Suppressor macrophage treated with lipopolysaccharide for 4 hours (primary cell): ENCODE measurements around the gene NINL.
"Not testable (repeated sequence)": the region's sequence is repeated elsewhere in the genome, so short reads cannot be mapped to it uniquely, and the experiment has no call there.

Experiments used
- DNase-seq: peaks from one replicate; pipeline ENCODE4 v3.0.0-alpha.2; 2020

NINL gene

DNA sequence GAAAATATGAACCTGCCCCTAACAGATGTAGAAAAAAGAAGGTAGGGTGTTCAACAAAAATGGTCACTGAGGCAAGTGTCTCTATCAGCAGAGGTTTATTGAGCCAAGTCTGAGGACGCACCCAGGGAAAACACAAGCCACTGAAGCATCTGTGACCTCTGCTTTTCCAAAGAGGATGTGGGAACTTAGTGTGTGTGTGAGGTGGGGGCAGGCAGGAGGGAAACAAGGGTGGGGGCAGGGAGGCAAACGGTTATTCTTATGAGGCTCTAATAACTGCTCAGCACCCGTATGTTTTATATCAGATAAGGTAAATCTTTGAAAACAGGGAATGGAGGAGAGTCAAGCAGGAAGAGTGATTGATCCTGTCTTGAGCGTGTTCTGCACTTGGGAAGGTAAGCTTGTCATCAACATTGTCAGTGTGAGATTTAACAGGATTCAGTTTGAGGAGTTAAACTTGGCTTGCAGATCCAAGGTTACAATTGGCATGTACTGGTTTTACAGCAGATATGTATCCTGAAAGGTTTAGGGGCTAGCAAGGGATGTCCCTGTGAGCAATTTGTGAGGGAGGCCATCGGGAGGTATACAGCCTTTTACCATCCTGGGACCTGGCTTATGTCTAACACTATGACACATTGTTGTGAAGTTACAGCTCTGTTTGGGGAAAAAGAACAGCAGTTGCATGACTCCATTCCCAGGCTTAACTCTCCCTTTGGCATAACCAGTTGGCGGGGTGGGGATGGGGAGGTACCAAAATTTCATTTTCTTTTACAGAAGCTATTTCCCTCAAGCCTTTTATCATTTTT lies 33.7 kb downstream of the NINL start:
- DNase-seq = no peak

DNA sequence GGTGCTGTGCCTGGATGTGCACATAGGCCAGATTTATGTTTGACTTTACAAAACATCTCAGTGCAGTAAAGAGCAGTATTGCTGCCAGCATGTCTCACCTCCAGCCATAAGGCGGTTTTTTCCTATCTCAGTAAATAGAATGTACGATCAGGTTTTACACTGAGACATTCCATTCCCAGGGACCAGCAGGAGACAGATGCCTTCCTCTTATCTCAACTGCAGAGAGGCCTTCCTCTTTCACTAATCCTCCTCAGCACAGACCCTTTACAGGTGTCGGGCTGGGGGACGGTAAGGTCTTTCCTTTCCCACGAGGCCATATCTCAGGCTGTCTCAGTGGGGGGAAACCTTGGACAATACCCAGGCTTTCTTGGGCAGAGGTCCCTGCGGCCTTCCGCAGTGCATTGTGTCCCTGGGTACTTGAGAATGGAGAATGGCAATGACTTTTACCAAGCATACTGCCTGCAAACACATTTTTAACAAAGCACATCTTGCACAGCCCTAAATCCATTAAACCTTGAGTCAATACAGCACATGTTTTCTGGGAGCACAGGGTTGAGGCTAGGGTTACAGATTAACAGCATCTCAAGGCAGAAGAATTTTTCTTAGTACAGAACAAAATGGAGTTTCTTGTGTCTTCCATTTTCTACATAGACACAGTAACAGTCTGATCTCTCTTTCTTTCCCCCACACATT lies 34.5 kb downstream of the NINL start:
- not testable (repeated sequence) for DNase-seq

DNA sequence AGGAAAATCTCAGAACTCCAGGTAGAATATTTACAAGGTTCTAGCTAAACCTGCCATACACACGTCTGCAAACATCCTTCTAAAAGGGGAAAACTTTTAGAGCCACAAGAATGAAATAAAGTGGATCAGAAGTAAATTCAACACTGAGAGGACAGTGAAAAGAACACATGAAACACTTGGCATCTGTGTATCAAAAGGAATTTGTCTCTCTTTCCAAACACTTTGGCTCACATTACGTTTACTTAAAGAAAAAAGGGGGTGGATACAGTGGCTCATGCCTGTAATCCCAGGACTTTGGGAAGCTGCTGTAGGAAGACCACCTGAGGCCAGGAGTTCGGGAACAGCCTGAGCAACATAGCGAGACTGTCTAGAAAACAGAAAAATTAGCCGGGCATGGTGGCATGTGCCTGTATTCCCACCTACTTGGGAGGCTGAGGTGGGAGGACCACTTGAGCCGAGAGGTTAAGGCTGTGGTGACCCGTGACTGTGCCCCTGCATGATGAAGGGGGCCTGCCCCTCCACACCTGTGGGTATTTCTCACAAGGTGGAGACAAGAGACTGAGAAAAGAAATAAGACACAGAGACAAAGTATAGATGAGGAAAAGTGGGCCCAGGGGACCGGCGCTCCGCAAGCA lies 35.4 kb downstream of the NINL start:
- DNase-seq = no peak

DNA sequence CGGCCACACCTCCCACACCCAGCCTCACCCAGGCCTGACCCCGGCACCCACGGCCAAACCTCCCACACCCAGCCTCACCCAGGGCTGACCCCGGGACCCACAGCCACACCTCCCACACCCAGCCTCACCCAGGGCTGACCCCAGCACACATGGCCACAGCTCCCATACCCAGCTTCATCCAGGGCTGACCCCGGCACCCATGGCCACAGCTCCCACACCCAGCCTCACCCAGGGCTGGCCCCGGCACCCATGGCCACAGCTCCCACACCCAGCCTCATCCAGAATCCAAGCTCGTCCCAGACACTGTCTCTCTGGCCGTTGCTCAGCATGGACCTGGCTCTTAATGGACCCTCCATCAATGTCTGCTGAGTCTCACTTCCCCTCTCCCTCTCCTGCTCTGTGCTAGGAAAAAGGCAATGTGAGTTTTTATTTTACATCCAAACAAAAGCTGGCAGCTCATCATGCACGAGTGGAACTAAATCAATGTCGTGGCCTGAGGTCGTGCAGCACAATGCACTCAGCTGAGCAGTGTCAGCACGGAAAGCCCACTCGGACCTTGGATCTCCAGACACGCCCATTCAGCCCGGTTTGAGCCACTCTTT lies 36.1 kb downstream of the NINL start:
- DNase-seq = no peak

DNA sequence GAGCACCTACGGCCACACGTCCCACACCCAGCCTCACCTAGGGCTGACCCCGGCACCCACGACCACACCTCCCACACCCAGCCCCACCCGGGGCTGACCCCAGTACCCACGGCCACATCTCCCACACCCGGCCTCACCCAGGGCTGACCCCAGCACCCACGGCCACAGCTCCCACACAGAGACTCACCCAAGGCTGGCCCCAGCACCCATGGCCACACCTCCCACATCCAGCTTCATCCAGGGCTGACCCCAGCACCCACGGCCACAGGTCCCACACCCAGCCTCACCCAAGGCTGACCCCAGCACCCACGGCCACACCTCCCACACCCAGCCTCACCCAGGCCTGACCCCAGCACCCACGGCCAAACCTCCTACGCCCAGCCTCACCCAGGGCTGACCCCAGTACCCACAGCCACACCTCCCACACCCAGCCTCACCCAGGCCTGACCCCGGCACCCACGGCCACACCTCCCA lies 36.7 kb downstream of the NINL start:
- no peak for DNase-seq

DNA sequence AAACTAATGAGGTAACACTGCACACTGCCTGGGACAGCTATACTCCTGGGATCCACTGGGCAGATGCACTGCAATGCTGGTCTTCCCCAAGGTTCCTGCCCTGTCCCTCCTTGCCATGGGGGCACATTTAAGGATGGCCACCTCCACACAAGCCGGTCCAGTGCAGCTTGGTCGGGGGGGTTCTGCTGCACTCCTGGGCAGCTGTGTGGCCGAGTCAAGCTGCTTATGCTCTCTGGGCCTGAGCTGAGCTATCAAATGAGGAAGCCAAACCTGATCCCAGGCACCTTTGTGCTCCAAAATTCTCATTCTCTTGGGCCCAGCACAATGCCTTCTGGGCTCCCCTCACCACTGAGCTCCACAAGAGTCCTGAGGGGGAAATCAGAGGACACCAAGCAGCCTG lies 37.3 kb downstream of the NINL start:
- no peak for DNase-seq

DNA sequence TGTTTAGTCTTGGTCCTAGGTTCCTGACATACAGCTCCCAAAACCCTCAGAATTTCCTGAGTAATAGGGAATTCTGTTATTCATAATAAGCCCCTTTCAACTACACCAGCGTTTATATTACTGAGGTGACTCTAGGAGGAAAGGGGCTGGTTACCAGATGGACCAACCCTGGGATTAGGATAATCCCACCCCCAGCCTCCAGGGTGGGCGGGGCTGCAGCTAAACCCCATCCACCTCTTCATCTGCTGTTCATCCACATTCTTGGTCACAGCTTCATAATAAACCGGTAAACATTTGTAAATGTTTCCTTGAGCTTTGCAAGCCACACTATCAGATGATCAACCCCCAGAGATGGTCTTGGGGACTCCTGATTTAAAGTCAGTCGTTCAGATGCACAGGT lies 38.3 kb downstream of the NINL start:
- no peak for DNase-seq

DNA sequence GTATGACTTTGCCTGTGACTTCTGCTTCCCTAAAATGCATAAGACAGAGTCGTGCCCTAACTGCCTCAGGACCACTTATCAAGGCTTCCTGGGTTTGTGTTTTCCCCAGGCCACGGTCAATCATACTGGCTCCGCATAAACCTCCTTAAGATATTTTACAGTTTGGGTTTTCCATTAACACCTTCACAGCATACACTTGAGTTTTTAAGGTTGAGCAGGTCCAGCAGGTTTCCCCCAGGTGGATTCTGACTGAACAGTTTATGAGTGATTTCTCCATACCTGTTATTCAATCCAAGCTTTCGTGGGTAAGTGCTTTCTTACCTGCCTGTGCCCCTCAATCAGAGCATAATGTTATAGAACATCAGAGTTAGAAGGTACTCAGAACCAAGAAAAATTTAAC lies 39.3 kb downstream of the NINL start:
- no peak for DNase-seq

DNA sequence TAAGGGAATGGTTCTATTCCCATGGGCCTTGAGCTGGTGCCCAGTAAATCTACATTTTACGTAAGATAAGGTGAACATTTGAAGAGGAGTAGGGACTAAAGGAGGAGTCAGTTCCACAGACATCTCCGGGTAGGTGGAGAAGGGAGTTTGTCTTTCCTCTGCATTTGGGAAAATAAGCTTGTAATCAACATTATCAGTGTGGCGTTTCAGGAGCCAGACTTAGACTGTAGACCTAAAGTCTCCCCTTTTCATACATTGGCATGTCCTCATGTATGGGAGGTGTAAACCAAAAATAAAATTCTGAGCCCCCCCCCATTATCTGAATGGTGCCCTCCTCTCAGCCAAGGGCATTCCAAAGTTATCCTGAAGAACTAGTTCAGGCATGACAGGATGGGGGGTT lies 40.2 kb downstream of the NINL start:
- DNase-seq = no peak

DNA sequence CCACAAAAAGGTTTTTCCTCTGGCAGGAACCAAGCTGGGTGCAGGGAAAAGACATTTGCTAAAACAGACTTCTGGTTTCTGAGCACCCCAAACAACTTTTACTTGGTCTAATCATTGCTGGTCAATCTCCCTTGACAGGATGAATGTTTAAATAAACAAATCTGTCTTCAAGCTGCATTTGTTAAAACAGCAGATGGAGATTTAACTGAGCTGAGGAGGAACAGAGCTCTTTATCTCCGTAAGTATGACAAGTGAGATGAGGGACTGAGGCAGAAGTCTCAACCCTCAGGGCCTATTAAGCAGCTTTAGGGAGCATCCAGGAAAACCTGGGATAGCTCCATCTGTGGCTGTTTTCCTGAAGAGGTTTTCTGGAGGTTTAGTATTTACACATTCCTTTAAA lies 40.6 kb downstream of the NINL start:
- DNase-seq = no peak

DNA sequence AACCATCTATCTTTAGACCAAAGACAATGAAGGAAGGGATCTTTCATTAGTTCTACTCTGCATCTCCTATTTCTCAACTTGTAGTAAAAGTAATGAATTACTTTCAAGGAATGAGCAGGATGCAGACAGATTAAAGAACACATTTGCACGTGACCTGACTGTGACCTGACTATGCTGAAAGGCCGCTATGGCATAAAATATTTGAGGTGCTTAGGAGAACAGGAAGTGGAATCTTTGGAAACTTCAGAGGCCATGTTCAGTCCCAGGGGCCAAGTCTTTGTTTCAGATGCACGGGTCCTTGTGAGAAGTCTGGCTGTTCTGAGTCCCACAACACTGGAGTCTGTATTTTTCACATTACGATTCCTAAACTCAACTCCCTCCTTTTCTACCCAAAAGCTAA lies 41.0 kb downstream of the NINL start:
- DNase-seq = no peak

DNA sequence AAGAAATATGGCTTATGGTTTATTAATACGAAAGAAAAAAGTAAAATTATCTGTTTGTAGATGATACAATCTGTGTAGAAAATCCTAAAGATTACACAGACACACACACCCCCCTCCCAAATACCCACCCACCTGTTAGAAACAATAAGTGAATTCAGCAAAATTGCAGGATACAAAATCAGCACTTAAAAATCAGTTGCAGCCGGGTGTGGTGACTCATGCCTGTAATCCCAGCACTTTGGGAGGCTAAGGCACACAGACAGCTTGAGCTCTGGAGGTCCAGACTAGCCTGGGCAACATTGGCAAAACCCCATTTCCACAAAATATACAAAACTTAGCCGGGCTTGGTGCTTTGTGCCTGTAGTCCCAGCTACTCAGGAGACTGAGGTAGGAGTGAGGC lies 42.3 kb downstream of the NINL start:
- DNase-seq = no peak

DNA sequence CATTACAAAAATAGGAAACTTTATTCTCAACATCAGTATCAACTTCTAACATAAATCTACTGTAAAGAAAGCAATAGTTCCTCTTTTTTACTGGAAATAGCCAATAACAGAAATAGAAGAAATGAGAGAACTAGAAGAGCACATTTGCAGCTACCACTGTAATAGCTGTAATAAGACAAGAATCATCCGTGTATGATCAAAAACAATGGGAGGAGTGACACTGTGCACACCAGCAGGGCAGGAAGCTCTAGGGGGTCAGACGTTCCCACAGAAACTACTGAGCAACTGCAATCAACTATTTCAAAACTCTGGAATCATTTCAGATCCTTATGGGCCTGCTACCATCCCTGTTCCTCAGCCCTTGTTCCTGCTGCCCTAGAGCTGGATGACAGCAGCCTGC lies 43.7 kb downstream of the NINL start:
- DNase-seq = peak; percentile 41

DNA sequence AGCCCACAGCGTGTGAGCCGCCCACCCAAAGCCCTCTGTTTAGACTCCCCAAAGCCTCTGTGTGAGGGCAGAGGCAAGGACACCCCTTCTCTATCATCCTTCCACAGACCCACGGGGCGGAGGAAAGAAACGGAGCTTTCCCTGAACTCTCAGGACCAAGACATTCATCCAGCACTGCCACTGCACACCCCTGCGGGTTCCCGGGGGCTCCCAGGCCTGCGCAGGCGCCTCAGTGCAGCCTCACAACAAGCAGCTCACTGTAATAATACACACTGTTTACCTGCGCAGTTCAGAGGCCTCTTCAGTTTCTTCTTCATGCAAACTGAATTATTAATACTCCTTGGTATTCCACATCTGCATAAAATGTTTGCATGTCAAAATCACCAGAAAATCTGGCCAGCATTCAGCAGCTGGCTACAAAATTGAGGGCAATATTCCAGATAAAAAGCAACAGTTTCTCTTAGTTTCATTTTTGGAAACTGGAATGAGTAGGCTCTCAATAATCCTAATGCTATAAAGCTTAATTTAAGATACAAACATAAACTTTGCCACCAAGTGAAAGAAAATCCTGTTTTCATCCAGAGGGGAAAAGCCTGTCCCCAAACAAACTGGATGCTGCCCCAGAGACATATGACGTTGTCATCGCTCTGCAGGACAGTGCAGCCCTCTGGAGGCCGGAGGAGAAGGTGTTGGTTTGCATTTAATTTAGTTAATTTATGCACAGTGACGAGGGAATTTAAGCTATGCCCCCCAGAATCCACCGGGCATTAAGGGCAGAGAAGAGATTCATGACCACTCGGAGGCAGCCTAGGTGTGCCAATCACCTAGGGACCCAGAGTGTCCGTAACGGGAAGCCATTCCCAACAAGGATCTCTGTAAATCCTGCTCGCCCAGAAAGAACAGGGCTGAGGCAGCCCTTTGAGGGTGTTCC lies 45.3 kb downstream of the NINL start:
- DNase-seq = no peak

DNA sequence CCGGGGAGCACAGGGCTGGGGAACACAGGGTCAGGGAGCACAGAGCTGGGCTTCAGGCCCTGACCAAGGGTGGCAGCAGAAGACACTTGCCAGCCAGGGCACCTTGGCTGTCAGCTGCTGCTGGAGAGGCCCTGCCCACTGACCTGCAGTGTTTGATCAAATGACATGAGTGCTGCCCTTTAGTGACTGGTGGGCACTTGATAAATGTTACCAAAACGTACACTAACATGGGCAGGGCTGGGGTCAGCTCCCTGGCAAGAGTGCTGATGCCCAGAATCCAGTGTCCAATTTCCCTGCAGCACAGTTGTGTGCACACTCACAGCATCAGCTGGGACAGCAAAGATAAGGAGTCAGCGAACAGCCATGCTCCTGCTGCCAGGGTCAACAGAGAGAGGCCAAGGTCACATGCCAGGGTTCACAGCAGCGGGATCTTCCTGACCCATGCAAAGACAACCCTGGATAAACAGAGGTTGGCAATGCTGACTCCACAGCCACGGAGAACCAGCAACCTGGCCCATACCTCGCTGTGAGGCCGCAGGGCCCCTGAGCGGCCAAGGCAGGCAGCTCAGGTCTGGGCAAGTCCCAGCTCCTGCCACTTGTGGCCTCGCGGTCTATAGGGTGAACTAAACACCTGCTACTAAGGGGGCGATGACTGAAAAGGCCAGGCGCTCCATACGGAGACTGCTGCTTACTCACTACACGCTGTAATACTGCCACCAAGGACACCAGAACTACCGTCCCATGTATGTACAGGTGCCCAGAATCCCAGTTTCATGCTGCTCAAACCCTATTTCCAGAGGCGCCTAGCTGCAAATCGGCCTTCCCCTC lies 46.3 kb downstream of the NINL start:
- no peak for DNase-seq

DNA sequence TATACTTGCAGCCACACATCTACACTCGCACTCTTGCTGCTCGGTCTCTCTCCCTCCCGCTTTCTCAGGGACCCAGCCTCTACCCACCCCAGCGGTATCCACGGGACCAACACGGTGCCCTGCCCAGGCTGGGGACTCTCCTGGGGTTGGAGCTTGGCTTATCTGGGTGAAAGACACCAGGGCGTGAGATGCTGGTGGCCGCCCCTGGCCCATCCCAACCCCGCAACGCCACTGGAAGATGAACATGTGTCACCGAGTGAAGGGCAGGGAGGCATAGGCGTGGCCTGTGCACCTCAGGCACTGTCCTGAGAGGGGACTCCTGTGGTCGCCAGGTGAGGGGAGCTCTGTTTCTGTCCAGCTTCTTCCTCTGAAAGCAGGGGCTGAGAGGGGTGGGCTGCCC lies 47.4 kb downstream of the NINL start:
- DNase-seq = no peak

DNA sequence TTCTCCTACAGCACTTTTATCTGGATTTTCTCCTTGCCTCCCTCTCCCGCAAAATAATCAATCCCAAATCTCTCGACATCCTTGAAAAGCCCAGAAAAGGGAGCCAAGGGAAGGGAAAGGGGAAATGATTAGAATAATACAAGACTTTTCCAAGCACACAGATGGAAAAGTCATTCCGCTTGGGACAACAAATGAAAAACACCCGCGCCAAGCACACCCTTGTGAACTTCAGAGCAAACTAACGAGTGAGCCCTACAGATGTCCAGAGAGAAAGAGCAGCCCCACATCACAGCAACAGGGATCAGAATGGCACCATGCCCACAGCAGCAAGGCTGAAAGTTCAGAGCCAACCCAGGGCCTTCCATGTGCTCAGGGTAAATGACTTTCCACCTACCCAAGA lies 49.6 kb downstream of the NINL start:
- DNase-seq = no peak

DNA sequence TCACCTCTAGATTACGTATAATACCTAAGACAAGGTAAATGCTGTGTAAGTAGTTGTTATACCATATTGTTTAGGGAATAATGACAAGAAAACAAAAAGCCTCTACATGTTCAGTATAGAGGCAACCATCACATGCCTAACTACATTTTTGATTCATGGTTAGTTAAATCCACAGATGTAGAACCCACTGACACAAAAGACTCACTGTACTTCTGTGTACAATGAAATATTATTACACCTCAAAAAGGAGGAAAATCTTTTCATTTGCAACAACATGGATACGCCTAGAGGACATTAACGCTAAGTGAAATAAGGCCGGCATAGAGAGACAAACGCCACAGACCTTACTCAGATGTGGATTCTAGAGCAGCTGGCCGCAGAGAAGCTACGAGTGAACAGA lies 50.5 kb downstream of the NINL start:
- DNase-seq = no peak

DNA sequence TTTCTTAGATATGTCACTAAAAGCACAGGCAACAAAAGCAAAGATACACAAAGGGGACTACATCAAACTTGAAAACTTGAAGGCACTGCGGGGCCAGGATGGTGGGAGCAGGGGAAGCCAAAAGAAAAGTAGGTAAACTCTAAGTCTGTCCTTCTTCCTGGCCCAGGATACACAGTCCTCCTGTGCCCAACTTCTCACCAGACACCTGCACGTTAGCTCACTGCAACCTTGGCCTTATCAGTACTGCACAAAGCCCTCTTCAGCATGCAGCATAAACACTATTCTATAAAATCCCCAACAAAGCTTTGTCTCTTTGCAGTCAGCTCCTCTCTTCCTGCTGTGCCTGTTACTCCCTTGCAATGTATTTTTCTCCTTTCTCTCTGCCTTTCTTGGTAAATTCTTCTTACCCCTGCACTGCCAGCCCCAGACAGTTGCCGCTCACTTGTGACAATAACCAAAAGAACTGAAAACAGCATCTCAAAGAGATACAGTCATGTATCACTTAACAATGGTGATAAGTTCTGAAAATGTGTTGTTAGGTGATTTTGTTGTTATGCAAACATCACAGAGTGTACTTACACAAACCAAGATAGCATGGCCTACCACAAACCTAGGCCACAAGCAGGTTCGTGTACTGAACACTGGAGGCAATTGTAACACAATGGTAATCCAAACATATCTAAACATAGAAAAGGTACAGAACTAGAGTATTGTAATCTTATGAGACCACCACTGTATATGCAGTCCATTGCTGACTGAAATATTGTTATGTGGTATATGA lies 51.2 kb downstream of the NINL start:
- DNase-seq = no peak

DNA sequence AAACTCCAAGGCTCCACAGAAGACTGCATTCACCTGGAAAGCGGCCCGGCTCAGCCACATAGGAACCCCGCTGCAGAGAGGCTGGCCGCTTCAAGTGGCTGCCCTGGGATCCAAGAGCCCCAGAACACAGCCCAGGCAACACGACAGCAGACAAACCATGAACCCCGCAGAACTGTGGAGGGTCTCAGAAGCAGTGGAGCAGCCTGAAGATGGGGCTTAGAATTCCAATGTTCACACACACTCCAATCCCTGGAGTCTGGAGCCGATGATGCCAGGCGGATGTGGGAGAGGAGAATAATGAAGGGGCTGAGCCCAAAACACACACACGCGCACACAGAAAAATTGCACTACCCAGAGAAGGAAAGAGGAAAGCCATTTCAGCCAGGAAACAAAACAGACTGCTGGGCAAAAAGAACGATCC lies 52.4 kb downstream of the NINL start:
- DNase-seq = no peak
